Islet precursor cell (in vitro differentiated cells): ENCODE measurements around the gene NUCB1.

ENCODE experiments used
- DNase-seq: peaks from one replicate; pipeline ENCODE4 v3.0.0-alpha.2; 2018

NUCB1 gene

GRCh38 chr19:48964205-48965039, 64.3 kb downstream of the NUCB1 start:
- no peak for DNase-seq

GRCh38 chr19:48965040-48965805, 65.1 kb downstream of the NUCB1 start, which contains the start of gene FTL:
TSS of gene FTL (plus strand) at chr19:48965309. CDS start at chr19:48965508, 199 bp downstream.
- DNase-seq = peak; percentile 98

- peak; percentile 90 for DNase-seq
These were observed 65.9 kb downstream of the NUCB1 start for GRCh38 chr19:48965806-48966540.

GRCh38 chr19:48966541-48967345, 66.6 kb downstream of the NUCB1 start:
- no peak for DNase-seq

- peak; percentile 57 for DNase-seq
These were observed 67.5 kb downstream of the NUCB1 start for GRCh38 chr19:48967346-48968178.

GRCh38 chr19:48968179-48968661, 68.1 kb downstream of the NUCB1 start:
- DNase-seq = no peak

- no peak for DNase-seq
These were observed 68.7 kb downstream of the NUCB1 start for GRCh38 chr19:48968813-48969218.

- no peak for DNase-seq
These were observed 69.4 kb downstream of the NUCB1 start for GRCh38 chr19:48969276-48970138.

- no peak for DNase-seq
These were observed 70.1 kb downstream of the NUCB1 start for GRCh38 chr19:48970139-48970766.

GRCh38 chr19:48970923-48971395, 70.8 kb downstream of the NUCB1 start:
- DNase-seq = peak; percentile 87
